Fibroblast of skin of abdomen (primary cell): ENCODE data around the gene HOATZ.

Source experiments
- DNase-seq: peaks from one replicate; pipeline ENCODE4 v3.0.0-alpha.2; 2013

The HOATZ gene

GRCh38 chr11:111549869-111550203, 35.3 kb downstream of the HOATZ start:
- no peak for DNase-seq

DNA sequence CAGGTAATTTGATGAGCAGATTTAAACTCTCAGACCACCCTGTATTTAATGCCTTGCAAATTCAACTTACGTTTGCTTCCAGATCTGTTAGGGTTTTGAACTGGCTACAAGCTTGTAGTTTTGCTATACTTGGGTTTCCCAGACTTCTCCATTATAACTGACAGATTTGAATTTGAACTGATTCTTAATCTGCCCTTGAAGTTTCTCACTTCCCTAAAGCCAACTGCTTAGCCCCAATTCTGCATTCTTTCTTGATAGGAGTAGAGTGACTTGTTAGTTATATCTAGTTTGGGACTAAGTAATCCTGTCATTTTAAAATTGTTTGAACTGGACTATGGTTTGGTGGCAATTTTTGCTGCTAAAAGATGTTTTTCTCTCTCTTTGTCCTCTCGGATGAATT, 35.7 kb downstream of the HOATZ start:
- DNase-seq: no peak

DNA sequence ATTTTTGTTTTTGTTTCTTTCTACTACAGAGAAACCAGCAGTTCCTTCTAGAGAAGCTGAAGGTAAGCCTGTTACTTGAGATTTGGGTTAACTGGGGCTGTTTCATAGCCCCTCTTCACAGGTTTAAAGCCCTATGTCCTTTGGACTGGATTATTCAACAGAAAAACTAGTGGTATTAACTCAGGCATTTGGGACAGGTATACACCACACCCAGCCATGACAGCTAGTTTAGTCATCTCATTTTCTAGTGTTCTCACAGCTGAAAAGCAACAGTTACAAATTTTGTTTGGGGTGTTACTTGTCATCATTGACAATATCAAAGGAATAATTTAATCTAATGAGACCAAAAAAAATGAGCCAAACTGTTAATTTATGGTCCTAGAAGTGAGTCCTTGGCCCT, 40.0 kb downstream of the HOATZ start:
- no peak for DNase-seq

DNA sequence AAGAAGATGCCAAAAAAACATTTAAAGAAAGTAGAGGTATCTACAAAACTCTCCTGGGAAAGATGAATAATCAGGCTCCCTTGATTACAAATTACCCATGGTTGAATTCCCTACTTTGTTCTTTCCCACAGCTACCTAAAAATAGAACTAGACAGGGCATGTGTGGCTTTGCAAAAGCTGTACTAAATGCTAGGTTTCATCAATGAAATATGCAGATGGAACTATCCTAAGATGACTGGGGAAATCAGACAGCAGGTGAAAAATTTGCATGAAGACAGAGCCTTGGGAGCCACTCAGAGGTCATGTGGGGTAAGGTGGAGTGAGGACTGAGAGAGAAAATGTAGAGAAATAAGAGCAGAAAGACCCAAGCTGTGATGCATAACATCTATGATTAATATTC, 40.7 kb downstream of the HOATZ start:
- DNase-seq: peak; percentile 79

DNA sequence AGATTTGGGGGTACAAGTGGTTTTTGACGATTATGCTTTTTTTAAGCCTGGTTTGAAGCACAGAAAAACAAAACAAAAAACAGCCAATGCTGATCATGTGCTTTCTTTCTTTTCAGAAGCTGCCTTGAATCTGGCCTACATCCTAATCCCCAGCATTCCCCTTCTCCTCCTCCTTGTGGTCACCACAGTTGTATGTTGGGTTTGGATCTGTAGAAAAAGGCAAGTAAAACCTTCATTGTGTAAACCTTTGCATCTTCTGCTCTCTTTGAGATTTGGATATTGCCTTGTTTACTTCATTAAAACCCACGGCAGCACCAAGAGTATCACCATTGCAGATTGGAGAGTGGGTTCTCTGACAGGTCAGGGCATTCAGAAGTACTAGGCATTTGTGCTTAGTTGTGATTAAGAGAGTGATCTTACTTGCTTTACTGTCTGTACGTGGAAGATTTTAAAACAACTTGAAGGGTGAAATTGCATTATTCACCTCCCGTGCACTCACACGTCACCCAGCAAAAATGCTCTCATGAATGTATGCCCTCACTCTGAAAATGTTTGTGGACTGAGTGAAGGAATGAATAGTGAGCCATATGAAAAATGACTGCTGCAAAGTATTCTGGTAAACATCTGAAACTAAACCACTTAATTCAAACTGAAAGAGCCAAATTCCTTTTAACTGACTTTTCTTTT, 43.0 kb downstream of the HOATZ start:
- peak; percentile 99 for DNase-seq

- no peak for DNase-seq
These were observed 45.4 kb downstream of the HOATZ start for GRCh38 chr11:111559800-111560464.

- DNase-seq: no peak
These were observed 46.2 kb downstream of the HOATZ start for GRCh38 chr11:111560800-111561199.

GRCh38 chr11:111561306-111561705, 46.7 kb downstream of the HOATZ start:
- no peak for DNase-seq

DNA sequence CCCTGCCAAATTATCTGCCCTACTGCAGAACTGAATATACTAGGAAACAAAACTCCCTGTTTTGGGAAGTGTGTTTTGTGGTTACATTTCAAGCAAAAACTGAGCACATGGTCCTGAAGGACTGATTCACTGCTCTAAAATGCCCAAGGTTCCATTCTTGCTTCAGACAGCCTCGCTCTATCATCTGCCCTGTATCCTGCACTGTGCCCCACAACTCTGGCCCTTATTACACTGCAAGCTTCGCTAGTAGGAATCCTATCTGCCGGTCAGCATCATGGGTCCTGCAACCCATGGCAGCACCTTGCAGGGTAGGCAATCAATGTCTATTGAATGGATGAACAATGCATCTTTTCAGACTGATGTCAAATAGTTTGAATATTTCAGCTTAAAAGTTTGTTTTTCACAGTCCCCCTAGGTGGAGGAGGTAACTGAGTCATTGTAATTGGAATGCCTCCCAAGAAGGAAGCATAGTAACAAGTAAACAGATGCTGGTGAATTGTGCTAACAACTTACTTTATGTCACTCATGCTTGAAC, 47.3 kb downstream of the HOATZ start:
- peak; percentile 91 for DNase-seq

DNA sequence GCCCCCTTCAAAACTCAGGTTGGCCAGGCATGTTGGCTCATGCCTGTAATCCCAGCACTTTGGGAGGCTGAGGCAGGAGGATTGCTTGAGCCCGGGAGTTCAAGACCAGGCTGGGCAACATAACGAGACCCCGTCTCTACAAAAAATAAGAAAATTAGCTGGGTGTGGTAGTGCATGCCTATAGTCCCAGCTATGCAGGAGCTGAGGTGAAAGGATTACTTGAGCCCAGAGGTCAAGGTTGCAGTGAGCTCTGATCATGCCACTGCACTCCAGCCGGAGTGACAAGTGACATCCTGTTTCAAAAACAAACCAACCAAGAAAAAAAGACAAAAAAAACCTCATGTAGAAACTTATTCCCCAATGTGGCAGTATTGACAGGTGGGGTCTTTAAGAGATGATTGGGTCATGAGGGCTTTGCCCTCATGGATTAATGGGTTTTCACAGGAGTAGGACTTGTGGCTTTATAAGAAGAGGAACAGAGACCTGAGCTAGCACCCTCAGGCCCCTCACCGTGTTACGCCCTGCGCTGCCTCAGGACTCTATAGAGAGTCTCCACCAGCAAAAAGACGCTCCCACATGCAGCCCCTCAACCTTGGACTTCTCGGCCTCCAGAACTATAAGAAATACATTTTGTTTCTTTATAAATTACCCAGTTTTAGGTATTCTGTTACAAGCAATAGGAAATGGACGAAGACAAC, 48.3 kb downstream of the HOATZ start:
- no peak for DNase-seq

DNA sequence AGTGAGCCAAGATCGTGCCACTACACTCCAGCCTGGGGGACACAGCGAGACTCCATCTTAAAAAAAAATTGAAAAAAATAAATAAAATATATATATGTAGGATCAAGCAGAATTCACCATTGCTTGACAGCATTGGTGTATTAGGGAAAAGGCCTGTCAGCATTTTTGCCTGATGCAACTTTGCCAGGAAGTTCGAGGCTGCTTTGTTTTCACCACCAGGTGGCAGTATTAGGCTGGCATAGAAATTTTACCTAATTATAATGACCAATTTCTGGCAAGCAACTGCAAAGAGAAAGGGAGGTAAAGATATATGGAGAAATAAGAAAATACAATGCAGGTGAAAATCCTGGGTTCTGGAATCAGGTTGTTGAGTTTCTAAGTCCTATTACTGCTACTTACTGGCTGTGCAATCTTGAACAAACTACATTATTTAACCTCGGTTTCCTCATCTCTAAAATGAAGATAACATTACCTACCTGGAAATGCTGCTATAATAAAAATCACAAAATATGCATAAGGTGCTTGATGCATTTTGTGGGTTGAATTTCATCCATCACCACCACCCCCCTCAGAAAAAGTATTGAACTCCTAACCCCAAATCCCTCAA, 50.6 kb downstream of the HOATZ start:
- peak; percentile 78 for DNase-seq

GRCh38 chr11:111566324-111566723, 51.7 kb downstream of the HOATZ start:
- DNase-seq: no peak

DNA sequence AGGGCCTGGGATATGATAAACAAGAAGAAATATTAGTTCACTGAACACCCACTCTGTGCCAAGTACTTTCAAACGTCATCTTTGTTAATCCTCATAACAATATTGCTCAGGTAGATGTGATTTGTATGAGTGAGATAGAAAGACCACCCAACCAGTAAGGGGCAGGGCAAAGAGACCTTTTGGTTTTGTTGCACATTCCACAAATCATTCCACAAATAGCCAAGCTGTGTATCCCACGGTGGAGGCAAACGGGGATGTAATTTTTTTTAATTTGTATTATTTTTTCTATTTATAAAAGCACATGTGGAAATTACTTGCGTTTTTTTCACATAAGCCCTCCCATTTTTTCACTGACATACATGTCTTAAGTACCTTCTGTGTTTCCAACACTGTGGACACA, 54.9 kb downstream of the HOATZ start:
- peak; percentile 64 for DNase-seq

GRCh38 chr11:111570796-111571195, 56.2 kb downstream of the HOATZ start:
- no peak for DNase-seq

GRCh38 chr11:111571829-111572501, 57.4 kb downstream of the HOATZ start:
- DNase-seq: peak; percentile 32

DNA sequence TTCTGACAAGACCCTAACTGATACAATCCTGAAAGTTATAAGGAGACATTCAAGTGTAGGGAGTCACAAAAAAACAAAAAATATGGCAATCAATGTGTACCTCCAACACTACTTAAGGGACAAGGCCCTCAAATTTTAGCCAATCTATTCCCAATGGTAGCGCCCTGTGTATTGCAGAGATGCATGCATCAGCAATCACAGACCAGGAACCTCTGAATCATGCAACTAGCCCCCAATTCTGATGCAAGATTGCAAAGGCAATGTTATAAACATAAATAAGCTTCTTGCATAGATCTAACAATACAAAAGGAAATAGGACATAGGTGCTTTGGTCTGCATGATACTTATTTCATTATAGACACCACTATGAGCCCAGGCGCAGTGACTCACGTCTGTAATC, 58.0 kb downstream of the HOATZ start:
- DNase-seq: no peak

DNA sequence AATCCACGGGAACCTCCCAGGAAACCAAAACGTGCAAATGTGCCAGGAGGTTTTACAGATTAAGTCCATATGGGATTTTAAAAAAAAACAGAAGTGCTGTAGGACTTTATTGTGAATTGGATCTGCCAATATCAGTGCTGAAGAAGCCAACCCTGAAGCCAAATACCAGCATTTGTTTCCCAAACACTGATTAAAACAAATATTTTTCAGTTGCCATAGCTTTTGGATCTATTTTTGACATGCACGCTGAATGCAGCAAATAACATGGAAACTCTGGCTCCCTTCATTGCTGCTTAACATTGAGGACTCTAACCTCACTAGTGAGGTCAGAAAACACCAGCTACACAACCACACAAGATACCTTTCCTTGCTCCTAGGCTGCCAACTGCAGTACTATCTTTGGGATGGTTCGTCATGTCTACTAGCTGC, 59.3 kb downstream of the HOATZ start:
- peak; percentile 29 for DNase-seq

GRCh38 chr11:111574373-111575225, 60.0 kb downstream of the HOATZ start:
- DNase-seq: no peak

GRCh38 chr11:111575740-111576139, 61.2 kb downstream of the HOATZ start:
- no peak for DNase-seq

DNA sequence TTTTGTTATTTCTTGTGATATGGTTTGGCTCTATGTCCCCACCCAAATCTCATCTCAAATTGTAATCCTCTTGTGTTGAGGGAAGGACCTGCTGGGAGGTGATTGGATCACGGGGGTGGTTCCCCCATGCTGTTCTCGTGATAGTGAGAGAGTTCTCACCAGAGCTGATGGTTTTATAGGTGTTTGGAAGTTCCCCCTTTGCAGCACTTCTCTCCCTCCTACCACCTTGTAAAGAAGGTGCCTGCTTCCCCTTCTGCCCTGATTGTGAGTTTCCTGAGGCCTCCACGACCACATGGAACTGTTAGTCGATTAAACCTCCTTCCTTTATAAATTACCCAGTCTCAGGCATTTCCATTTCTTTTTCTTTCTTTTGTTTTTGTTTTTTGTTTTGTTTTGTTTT, 63.2 kb downstream of the HOATZ start:
- DNase-seq: no peak

DNA sequence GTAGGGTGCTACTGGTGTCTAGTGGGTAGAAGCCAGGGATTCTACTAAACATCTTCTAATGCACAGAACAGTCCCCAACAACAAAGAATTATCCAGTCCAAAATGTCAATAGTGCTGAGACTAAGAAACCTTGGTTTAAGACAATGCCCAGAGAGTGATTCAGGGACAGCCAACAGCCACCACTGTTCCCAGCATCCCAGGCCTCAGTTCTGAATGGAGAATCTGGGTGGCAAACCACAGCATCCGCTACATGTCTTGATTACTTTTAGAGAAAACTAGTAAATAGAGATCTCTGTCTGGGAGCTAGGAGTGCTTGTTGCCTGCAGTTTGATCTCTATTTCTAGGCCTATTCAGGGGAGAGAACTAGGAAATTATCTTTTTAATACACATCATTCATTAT, 66.8 kb downstream of the HOATZ start:
- no peak for DNase-seq

DNA sequence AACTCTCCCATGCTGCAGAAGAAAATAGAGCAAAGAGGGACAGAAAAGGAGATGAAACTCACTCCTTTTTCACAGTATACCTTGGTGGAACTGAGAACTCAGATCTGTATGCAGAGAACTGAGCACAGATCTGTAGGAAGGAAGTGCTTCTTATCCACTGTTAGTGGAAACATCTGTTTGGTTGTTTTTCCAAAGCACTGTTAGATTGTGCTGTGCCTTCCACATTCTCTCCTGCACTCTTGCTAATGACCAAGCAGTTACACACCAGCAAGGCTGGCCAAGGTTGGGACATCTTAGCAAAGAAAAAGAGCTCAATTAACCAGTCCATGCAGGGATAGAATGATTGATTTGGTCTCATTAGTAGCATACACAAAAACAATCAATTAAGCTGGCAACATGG, 67.6 kb downstream of the HOATZ start:
- DNase-seq: no peak
